Karpas-422 (cell line): ENCODE results near the gene TMEM94. TPM values are rescaled to one million over a fixed set of nuclear protein-coding genes. Genes with fewer than 3 reads are reported as not detected.
"Not testable (repeated sequence)": the region's sequence is repeated elsewhere in the genome, so short reads cannot be mapped to it uniquely, and the experiment has no call there.

Experiments used
- DNase-seq: peaks from one replicate; pipeline ENCODE4 v3.0.0-alpha.2; 2015
- H2AFZ ChIP-seq: fragments of 200-600 bp; sonication (generic); 2 replicates; pipeline ENCODE4 v1.6.1; 2014; ENCODE audit warnings: antibody characterized with exemption, low read length, mixed read lengths
- H3K27ac ChIP-seq: fragments of 200-600 bp; sonication (generic); 2 replicates; pipeline ENCODE4 v1.5.1; 2014; ENCODE audit warnings: mild to moderate bottlenecking, low read length, moderate library complexity
- H3K27me3 ChIP-seq: fragments of 200-600 bp; sonication (generic); 2 replicates; pipeline ENCODE4 v1.6.1; 2014; ENCODE audit warnings: low read length, mixed read lengths
- H3K36me3 ChIP-seq: fragments of 200-600 bp; sonication (generic); 2 replicates; pipeline ENCODE4 v1.6.1; 2014; ENCODE audit warnings: low read length, mixed read lengths; ENCODE audit not compliant: insufficient read depth
- H3K4me1 ChIP-seq: fragments of 200-600 bp; sonication (generic); 2 replicates; pipeline ENCODE4 v1.6.1; 2014; ENCODE audit warnings: mild to moderate bottlenecking, low read length, mixed read lengths
- H3K4me2 ChIP-seq: fragments of 200-600 bp; sonication (generic); 2 replicates; pipeline ENCODE4 v1.6.1; 2014; ENCODE audit warnings: low read length, low read depth, mild to moderate bottlenecking; ENCODE audit not compliant: poor library complexity, severe bottlenecking
- H3K4me3 ChIP-seq: fragments of 200-600 bp; sonication (generic); 2 replicates; pipeline ENCODE4 v1.5.1; 2014; ENCODE audit warnings: mild to moderate bottlenecking, antibody characterized with exemption, low read length, mixed read lengths
- H3K79me2 ChIP-seq: fragments of 200-600 bp; sonication (generic); 2 replicates; pipeline ENCODE4 v1.6.1; 2014; ENCODE audit warnings: mild to moderate bottlenecking, low read length, mixed read lengths
- H3K9ac ChIP-seq: fragments of 200-600 bp; sonication (generic); 2 replicates; pipeline ENCODE4 v1.6.0; 2014; ENCODE audit warnings: low read length
- H3K9me2 ChIP-seq: fragments of 200-600 bp; sonication (generic), shearing (Covaris generic); replicated peaks from 2 replicates; pipeline ENCODE4 v1.6.0; 2014; ENCODE audit warnings: mild to moderate bottlenecking, low read length, moderate library complexity; ENCODE audit not compliant: insufficient read depth
- H3K9me3 ChIP-seq: fragments of 300-700, 200-600 bp; sonication (generic); 2 replicates; pipeline ENCODE4 v1.6.1; 2014; ENCODE audit warnings: low read length, mixed read lengths
- H4K20me1 ChIP-seq: fragments of 200-600 bp; sonication (generic); 2 replicates; pipeline ENCODE4 v1.6.1; 2014; ENCODE audit warnings: mild to moderate bottlenecking, antibody characterized with exemption, low read length, low read depth; ENCODE audit not compliant: insufficient read depth
- total RNA-seq: library from RNA; depleted of rRNA; stranded (reverse); fragments of >200 nt; shearing (Covaris generic); gene quantifications from 2 replicates; pipeline ENCODE4 v1.2.3, GENCODE V29; 2014; ENCODE audit warnings: low replicate concordance

Gene TMEM94
- total RNA-seq, 1 experiment from 2014 or later, result 20.5 TPM

DNA sequence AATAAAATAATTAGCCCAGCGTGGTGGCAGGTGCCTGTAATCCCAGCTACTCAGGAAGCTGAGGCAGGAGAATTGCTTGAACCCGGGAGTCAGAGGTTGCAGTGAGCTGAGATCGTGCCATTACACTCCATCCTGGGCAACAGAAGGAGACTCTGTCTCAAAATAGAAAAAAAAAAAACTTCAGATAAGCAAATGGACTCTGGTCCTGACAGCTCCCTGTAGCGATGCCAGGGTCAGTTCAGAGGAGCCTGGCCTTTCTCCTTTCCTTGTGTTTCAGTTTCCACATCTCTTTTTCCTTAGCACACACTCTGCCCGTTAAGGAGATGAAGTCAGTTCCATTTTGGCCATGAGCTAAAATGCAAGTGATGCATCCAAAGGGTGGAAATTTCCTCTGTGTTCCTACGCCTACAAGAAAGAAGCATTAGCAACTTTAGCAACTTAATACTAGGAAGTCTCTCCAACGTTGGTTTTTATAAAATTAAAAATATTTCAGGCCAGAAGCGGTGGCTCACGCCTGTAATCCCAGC lies 39.3 kb upstream of the TMEM94 start:
- H3K4me2 ChIP-seq, result no peak overlapping the region
- H3K36me3 ChIP-seq, result no peaks in the 10 kb centered on the region
- H3K4me1 ChIP-seq, result peaks cover 4% of the 10 kb centered on the region
- H3K79me2 ChIP-seq, result no peaks in the 10 kb centered on the region
- H3K9me3 ChIP-seq, result no peaks in the 10 kb centered on the region
- H3K27ac ChIP-seq, result no peak overlapping the region
- H3K9ac ChIP-seq, result no peak overlapping the region
- H3K9me2 ChIP-seq, result no peaks in the 10 kb centered on the region
- H4K20me1 ChIP-seq, result no peaks in the 10 kb centered on the region
- H3K4me3 ChIP-seq, result no peak overlapping the region
- H3K27me3 ChIP-seq, result no peaks in the 10 kb centered on the region
- no peak overlapping the region for H2AFZ ChIP-seq
- no peak for DNase-seq

- H3K27me3 ChIP-seq, result no peaks in the 10 kb centered on the region
- no peak overlapping the region for H3K27ac ChIP-seq
- no peak overlapping the region for H3K4me2 ChIP-seq
- DNase-seq, result no peak
- H4K20me1 ChIP-seq, result no peaks in the 10 kb centered on the region
- no peaks in the 10 kb centered on the region for H3K9me2 ChIP-seq
- no peaks in the 10 kb centered on the region for H3K36me3 ChIP-seq
- H3K79me2 ChIP-seq, result no peaks in the 10 kb centered on the region
- no peaks in the 10 kb centered on the region for H3K9me3 ChIP-seq
- H3K4me1 ChIP-seq, result no peaks in the 10 kb centered on the region
- no peak overlapping the region for H3K9ac ChIP-seq
- H3K4me3 ChIP-seq, result no peak overlapping the region
- no peak overlapping the region for H2AFZ ChIP-seq
Observed at GRCh38 chr17:75418531-75418930, 37.9 kb upstream of the TMEM94 start.

DNA sequence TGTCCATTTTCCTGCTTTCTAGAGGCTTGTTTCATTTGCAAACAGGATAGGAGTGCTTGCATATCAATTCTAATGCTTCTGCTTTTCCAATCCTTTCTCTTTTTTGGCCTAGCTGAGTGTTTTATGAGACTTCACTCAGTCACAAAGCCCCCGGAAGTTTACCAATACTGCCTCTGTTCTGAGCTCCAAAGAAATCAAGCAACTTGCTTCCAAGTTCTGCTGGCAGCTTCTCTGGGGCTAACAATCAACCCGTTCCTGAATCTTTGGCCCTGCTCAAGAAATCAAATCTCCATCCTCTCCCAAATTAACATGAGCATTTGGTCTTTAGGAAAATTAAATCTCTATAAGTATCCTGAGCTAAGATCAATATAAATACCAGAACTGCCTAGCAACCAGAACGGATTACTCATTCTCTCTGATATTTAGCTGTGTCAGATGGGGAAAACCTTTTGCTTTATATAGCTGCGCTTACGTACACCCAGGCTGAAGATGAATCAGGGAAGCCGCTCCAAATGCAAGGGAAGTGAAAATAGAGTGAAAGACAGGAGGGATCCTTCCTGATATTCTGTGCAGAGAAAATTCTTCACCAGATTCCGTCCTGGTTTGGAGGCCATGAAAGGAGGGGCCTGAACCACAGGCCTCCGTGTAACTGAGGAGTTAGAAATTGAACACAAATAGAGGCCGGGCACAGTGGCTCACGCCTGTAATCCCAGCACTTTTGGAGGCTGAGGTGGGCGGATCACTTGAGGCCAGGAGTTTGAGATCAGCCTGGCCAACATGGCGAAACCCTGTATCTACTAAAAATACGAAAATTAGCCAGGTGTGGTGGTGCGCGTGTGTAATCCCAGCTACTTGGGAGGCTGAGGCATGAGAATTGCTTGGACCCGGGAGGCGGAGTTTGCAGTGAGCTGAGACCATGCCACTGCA lies 27.6 kb upstream of the TMEM94 start:
- Histone ChIP-seq H3K4me3 (no peak overlapping the region), H3K4me2 (no peak overlapping the region), H2AFZ (no peak overlapping the region), H3K9ac (no peak overlapping the region), H3K79me2 (no peaks in the 10 kb centered on the region), H4K20me1 (no peaks in the 10 kb centered on the region), H3K4me1 (no peaks in the 10 kb centered on the region), H3K27me3 (no peaks in the 10 kb centered on the region), H3K27ac (no peak overlapping the region), H3K9me2 (no peaks in the 10 kb centered on the region), H3K9me3 (no peaks in the 10 kb centered on the region), H3K36me3 (no peaks in the 10 kb centered on the region)
- no peak for DNase-seq

DNA sequence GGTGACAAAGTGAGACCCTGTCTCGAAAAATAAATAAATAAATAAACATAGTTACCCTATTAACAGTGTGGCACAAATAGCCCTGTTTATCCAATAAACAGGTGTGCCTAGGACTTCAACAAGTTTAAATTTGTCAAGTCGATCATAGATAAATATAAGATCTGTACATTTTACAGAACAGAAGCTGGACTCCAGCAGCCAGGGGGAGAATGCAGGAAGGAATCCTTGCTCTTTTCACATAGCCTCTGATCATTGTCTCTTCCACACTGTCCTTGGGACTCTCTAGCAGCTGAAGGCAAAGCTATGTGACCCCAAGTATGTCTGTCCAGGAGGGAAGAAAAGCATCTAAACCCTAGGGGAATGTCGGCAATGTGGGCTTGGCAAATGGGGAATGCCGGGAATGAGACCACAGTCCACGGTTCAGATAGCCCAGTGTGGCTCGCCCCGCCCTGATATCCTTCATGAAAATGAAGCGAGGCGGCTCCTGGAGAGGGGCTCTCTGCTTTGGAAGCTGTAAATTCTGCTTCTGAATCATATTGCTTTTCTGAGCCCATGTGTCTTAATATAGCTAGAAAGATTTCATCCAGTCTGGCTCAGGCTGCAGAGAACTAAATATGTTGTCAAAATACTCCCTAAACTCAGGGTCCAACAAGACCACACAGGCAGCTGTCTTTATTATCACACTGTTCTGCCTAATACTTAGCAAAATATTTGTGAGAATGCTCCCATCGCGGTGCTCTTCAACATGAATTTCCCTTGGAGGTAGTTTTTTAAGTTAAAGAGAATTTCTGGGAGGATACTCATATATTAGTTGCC lies 26.1 kb upstream of the TMEM94 start:
- no peak for DNase-seq
- no peak overlapping the region for H3K4me2 ChIP-seq
- no peak overlapping the region for H3K9ac ChIP-seq
- H2AFZ ChIP-seq, result no peak overlapping the region
- H3K27me3 ChIP-seq, result no peaks in the 10 kb centered on the region
- H3K36me3 ChIP-seq, result no peaks in the 10 kb centered on the region
- no peaks in the 10 kb centered on the region for H4K20me1 ChIP-seq
- no peaks in the 10 kb centered on the region for H3K9me3 ChIP-seq
- H3K27ac ChIP-seq, result no peak overlapping the region
- no peaks in the 10 kb centered on the region for H3K4me1 ChIP-seq
- H3K4me3 ChIP-seq, result no peak overlapping the region
- no peaks in the 10 kb centered on the region for H3K79me2 ChIP-seq
- H3K9me2 ChIP-seq, result no peaks in the 10 kb centered on the region

GRCh38 chr17:75433218-75433783 lies 23.1 kb upstream of the TMEM94 start:
- no peak overlapping the region for H2AFZ ChIP-seq
- no peaks in the 10 kb centered on the region for H3K27me3 ChIP-seq
- H3K9me3 ChIP-seq, result no peaks in the 10 kb centered on the region
- no peak for DNase-seq
- H3K27ac ChIP-seq, result no peak overlapping the region
- H3K4me3 ChIP-seq, result no peak overlapping the region
- H3K9me2 ChIP-seq, result no peaks in the 10 kb centered on the region
- H4K20me1 ChIP-seq, result no peaks in the 10 kb centered on the region
- no peaks in the 10 kb centered on the region for H3K36me3 ChIP-seq
- no peak overlapping the region for H3K4me2 ChIP-seq
- H3K79me2 ChIP-seq, result no peaks in the 10 kb centered on the region
- no peak overlapping the region for H3K9ac ChIP-seq
- no peaks in the 10 kb centered on the region for H3K4me1 ChIP-seq

GRCh38 chr17:75434433-75434832 lies 22.0 kb upstream of the TMEM94 start:
- H3K4me2 ChIP-seq, H3K27ac ChIP-seq, H3K9me3 ChIP-seq, H2AFZ ChIP-seq, H3K9me2 ChIP-seq, DNase-seq, H4K20me1 ChIP-seq, H3K9ac ChIP-seq, H3K79me2 ChIP-seq, H3K4me3 ChIP-seq, H3K27me3 ChIP-seq, H3K4me1 ChIP-seq, H3K36me3 ChIP-seq: not testable (repeated sequence)

DNA sequence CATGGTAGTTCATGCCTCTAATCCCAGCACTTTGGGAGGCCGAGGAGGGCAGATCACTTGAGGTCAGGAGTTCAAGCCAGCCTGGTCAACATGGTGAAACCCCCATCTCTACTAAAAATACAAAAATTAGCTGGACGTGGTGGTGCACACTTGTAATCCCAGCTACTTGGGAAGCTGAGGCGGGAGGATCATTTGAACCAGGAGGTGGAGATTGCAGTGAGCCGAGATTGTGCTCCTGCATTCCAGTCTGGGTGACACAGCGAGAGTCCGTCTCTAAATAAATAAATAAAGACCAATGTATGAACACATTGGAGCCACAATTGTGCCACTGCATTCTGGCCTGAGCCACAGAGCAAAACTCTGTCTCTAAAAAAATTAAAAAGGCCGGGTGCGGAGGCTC lies 19.0 kb upstream of the TMEM94 start:
- not testable (repeated sequence) for H3K79me2 ChIP-seq, H2AFZ ChIP-seq, H3K9me2 ChIP-seq, H3K36me3 ChIP-seq, H4K20me1 ChIP-seq, H3K9ac ChIP-seq, H3K27me3 ChIP-seq, H3K4me2 ChIP-seq, H3K4me1 ChIP-seq, H3K4me3 ChIP-seq, DNase-seq, H3K9me3 ChIP-seq, H3K27ac ChIP-seq

GRCh38 chr17:75439287-75439686 lies 17.1 kb upstream of the TMEM94 start:
- Histone ChIP-seq H3K4me3 (no peak overlapping the region), H3K9me3 (no peaks in the 10 kb centered on the region), H3K27ac (no peak overlapping the region), H2AFZ (no peak overlapping the region), H3K9ac (no peak overlapping the region), H4K20me1 (no peaks in the 10 kb centered on the region), H3K4me1 (no peaks in the 10 kb centered on the region), H3K4me2 (no peak overlapping the region), H3K36me3 (no peaks in the 10 kb centered on the region), H3K9me2 (no peaks in the 10 kb centered on the region), H3K79me2 (no peaks in the 10 kb centered on the region), H3K27me3 (no peaks in the 10 kb centered on the region)
- no peak for DNase-seq
